Measurements from ENCODE around the gene KDM4C.

The KDM4C gene

GRCh38 chr9:6816581-6816980, 58.8 kb downstream of the KDM4C start:
- DNase-seq = no peak

GRCh38 chr9:6818292-6818922, 60.6 kb downstream of the KDM4C start:
- no peak for DNase-seq

- DNase-seq = no peak
These were observed 61.3 kb downstream of the KDM4C start for GRCh38 chr9:6819112-6819511.

GRCh38 chr9:6819529-6819928, 61.8 kb downstream of the KDM4C start:
- no peak for DNase-seq

- DNase-seq = no peak
These were observed 64.9 kb downstream of the KDM4C start for GRCh38 chr9:6822696-6823095.

- peak; percentile 26 for DNase-seq
These were observed 69.8 kb downstream of the KDM4C start for GRCh38 chr9:6827439-6828145.

- DNase-seq = no peak
These were observed 71.3 kb downstream of the KDM4C start for GRCh38 chr9:6829027-6829426.

- no peak for DNase-seq
These were observed 71.8 kb downstream of the KDM4C start for GRCh38 chr9:6829536-6829935.

- DNase-seq = no peak
These were observed 75.9 kb downstream of the KDM4C start for GRCh38 chr9:6833518-6834192.

- DNase-seq = no peak
These were observed 76.5 kb downstream of the KDM4C start for GRCh38 chr9:6834306-6834705.

GRCh38 chr9:6838158-6838557, 80.4 kb downstream of the KDM4C start:
- DNase-seq = no peak

- DNase-seq = no peak
These were observed 84.8 kb downstream of the KDM4C start for GRCh38 chr9:6842584-6842947.

- DNase-seq = no peak
These were observed 86.0 kb downstream of the KDM4C start for GRCh38 chr9:6843742-6844141.

GRCh38 chr9:6844267-6844666, 86.5 kb downstream of the KDM4C start:
- DNase-seq = no peak

GRCh38 chr9:6845128-6845826, 87.5 kb downstream of the KDM4C start:
- DNase-seq = no peak

GRCh38 chr9:6845880-6846279, 88.1 kb downstream of the KDM4C start:
- no peak for DNase-seq

GRCh38 chr9:6852243-6852963, 94.6 kb downstream of the KDM4C start:
- DNase-seq = no peak

GRCh38 chr9:6855860-6856259, 98.1 kb downstream of the KDM4C start:
- no peak for DNase-seq

- DNase-seq = no peak
These were observed 106.3 kb downstream of the KDM4C start for GRCh38 chr9:6864102-6864501.

- peak; percentile 24 for DNase-seq
These were observed 111.5 kb downstream of the KDM4C start for GRCh38 chr9:6869081-6869948.

GRCh38 chr9:6870149-6870548, 112.4 kb downstream of the KDM4C start:
- no peak for DNase-seq

Measured in femur (tissue), 1 donor.